Fibroblast of skin of abdomen (primary cell): Measurements from ENCODE around the gene NQO1.

Source experiments
- DNase-seq: peaks from one replicate; pipeline ENCODE4 v3.0.0-alpha.2; 2013

Gene NQO1

GRCh38 chr16:69706256-69706974 lies 19.9 kb downstream of the NQO1 start:
- peak; percentile 31 for DNase-seq

GRCh38 chr16:69703638-69704037 lies 22.7 kb downstream of the NQO1 start:
- peak; percentile 31 for DNase-seq

DNA sequence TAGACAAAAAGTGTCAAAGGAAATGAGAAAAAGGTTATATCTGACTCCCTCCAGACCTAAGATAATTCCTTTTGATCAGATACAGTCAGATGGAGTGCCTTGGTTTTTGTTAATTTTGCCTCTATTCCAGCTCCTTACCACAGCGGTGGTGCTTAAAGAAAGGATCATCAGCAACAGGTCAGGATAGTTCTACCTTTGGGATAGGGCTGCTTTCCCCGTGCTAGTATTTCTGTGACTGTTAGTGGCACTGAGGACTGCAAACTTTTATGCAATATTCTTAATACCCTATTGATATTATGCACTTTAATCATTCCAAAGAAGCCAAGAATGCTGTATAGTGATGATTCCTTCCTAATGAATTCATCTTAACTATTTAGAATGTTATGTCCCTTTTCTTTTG lies 24.5 kb downstream of the NQO1 start:
- DNase-seq, result no peak

- DNase-seq, result no peak
These were observed 24.9 kb downstream of the NQO1 start for GRCh38 chr16:69701452-69701851.

DNA sequence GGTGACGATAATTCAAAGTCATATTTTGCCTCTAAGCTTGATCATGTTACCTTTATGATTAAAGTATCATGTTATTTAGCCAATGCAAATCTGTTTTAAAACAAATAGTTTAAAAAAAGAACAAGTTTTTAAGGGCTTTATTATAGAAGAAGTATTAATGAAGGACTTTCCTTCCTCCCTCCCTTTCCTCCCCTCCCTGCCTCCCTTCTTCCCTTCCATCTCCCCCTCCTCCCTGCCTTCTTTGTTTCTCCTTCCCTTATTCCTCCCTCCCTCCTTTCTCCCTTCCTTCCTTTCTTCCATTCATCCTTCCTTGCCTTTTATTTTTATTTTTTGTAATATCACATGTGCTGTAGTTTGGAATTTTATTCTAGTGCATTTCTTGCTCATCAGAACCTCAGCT lies 26.4 kb downstream of the NQO1 start:
- DNase-seq, result no peak

DNA sequence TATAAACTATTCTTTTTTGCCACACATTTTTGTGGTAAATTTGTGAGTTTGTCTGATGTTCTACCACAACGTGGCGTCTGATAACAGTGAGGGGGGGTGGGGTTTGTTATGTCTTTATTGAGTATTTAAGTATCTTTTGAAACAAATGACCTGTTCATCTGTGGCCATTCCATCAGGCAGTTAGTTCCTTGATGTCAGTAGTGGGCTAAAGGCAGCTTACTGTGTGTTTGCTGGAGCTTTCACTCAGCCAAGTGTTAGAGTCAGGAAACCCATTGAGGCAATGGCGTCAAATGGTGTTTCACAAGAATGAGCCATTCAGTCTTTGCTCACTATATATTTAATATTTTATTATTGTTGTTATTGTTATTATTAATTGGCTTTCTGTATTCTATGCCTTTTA lies 28.0 kb downstream of the NQO1 start:
- DNase-seq, result no peak

DNA sequence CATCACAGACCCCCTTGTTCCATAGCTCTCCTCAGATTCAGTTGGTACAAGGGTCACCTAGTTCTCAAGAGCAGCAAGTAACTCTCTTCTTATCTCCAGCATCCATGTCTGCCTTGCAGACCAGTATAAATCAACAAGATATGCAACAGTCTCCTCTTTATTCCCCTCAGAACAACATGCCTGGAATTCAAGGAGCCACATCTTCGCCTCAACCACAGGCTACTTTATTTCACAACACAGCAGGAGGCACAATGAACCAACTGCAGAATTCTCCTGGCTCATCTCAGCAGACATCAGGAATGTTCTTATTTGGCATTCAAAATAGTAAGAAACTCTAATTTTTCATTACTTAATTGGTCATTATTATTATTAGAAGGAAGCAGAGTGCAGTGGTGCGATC lies 32.4 kb downstream of the NQO1 start:
- DNase-seq, result no peak

DNA sequence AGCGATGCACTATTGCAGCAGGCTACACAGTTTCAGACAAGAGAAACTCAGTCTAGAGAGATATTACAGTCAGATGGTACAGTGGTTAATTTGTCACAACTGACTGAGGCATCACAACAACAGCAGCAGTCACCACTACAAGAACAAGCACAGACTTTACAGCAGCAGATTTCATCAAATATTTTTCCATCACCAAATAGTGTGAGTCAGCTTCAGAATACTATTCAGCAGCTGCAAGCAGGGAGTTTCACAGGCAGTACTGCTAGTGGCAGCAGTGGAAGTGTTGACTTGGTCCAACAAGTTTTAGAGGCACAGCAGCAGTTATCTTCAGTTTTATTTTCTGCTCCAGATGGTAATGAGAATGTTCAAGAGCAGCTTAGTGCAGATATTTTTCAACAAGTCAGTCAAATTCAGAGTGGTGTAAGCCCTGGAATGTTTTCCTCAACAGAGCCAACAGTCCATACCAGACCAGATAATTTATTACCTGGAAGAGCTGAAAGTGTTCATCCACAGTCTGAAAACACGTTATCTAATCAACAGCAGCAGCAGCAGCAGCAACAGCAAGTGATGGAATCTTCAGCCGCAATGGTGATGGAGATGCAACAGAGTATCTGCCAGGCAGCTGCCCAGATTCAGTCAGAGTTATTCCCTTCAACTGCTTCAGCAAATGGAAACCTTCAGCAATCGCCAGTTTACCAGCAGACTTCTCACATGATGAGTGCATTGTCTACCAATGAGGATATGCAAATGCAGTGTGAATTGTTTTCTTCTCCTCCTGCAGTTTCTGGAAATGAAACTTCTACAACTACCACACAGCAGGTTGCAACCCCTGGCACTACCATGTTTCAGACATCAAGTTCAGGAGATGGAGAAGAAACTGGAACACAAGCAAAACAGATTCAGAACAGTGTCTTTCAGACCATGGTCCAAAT lies 34.1 kb downstream of the NQO1 start:
- DNase-seq, result peak; percentile 22

DNA sequence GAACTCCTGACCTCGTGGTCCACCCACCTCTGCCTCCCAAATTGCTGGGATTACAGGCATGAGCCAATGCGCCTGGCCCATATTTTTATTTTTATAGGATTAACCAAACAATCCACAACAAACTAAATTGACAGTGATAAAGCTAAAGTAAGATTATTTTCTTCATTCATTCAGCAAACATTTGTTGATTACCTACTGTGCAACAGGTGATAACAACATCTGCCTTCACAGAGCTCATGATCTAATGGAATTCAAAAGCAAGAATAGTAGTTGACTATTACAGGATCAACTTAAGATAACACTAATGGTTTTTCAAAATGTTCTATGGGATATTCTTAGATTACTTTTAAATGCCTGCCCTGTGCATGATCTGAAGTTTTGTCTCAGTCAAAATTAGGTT lies 37.8 kb downstream of the NQO1 start:
- no peak for DNase-seq

DNA sequence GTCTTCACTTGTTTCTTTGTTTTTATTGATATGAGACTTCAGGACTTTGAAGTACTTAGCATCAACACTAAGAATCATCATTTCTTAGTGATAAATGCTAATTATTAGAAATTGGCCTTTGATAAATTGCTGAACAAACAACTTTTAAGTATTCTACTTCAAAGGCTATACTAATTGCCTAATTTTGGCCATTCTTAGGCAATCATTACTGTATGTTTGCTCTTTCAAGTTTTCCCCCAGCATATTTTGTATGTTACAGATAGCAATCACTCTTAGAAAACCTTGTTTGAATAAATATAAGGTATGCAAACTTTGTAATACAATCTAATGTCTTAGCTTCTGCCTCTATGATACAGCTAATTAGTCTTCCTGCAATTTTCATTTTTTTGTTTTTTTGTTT lies 46.0 kb downstream of the NQO1 start:
- DNase-seq, result no peak

GRCh38 chr16:69672998-69673713 lies 53.2 kb downstream of the NQO1 start:
- no peak for DNase-seq

DNA sequence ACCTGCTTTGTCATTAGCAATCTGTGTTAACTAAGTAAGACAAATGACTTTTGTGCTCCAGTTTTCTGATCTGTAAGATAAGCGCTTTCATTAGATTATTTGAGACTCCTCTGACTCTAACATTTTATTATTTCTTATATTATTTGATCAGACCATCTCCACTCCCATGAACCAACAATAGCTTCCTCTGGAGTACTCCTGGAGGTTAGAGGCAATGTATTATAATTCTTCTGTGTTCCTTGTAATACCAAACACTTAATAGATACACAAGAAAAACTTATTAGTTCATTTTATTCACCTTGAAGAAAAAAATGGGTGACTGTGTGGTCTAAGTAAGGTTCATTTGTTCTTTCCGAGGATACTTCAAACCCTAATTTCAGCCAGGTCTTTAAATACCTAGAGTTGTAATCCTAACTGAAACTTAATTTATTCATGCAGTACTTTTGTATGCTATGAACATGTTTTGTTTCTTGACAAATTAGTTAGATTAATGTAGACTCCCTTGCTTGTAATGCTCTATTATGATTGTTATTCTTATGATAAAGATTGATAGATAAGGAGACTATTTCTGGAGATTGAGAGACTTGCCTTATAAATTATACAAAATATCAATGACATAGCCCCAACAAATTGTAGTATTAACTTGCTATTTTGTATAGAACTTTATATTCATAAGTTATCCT lies 53.9 kb downstream of the NQO1 start:
- no peak for DNase-seq

- DNase-seq, result no peak
These were observed 56.8 kb downstream of the NQO1 start for GRCh38 chr16:69669577-69669976.

GRCh38 chr16:69663846-69664245 lies 62.5 kb downstream of the NQO1 start:
- DNase-seq, result no peak

GRCh38 chr16:69662901-69663300 lies 63.5 kb downstream of the NQO1 start:
- no peak for DNase-seq

GRCh38 chr16:69660166-69660565 lies 66.2 kb downstream of the NQO1 start:
- no peak for DNase-seq
